HG02763 (cell line): ENCODE data around the gene NDRG4.
"Not testable (repeated sequence)": the region's sequence is repeated elsewhere in the genome, so short reads cannot be mapped to it uniquely, and the experiment has no call there.

Experiments used
- ATAC-seq: cut with Tn5 transposase; IDR thresholded peaks from one replicate; pipeline ENCODE4 v1.9.1; 2021; ENCODE audit warnings: mild to moderate bottlenecking, moderate library complexity; ENCODE audit not compliant: unreplicated experiment

The NDRG4 gene

GRCh38 chr16:58464916-58465731 is 34.8 kb upstream of the NDRG4 start:
- no peak for ATAC-seq

GRCh38 chr16:58465817-58466216 is 34.1 kb upstream of the NDRG4 start:
- no peak for ATAC-seq

- ATAC-seq, result no peak
Measured at GRCh38 chr16:58466396-58466795, 33.5 kb upstream of the NDRG4 start.

GRCh38 chr16:58467905-58468304 is 32.0 kb upstream of the NDRG4 start:
- no peak for ATAC-seq

- ATAC-seq, result no peak
Measured at GRCh38 chr16:58471209-58471975, 28.6 kb upstream of the NDRG4 start.

- ATAC-seq, result no peak
Measured at GRCh38 chr16:58472266-58472665, 27.7 kb upstream of the NDRG4 start.

- ATAC-seq, result no peak
Measured at GRCh38 chr16:58472827-58473226, 27.1 kb upstream of the NDRG4 start.

- ATAC-seq, result no peak
Measured at GRCh38 chr16:58474296-58474695, 25.6 kb upstream of the NDRG4 start.

GRCh38 chr16:58475091-58475619 is 24.8 kb upstream of the NDRG4 start:
- ATAC-seq, result no peak

GRCh38 chr16:58476791-58477190 is 23.2 kb upstream of the NDRG4 start:
- ATAC-seq, result no peak

GRCh38 chr16:58478427-58478826 is 21.5 kb upstream of the NDRG4 start:
- no peak for ATAC-seq

GRCh38 chr16:58481226-58481869 is 18.6 kb upstream of the NDRG4 start:
- no peak for ATAC-seq

GRCh38 chr16:58481931-58482330 is 18.0 kb upstream of the NDRG4 start:
- no peak for ATAC-seq

- no peak for ATAC-seq
Measured at GRCh38 chr16:58485184-58485887, 14.6 kb upstream of the NDRG4 start.

GRCh38 chr16:58487566-58488351 is 12.2 kb upstream of the NDRG4 start:
- ATAC-seq, result peak; percentile 74

GRCh38 chr16:58488531-58488930 is 11.4 kb upstream of the NDRG4 start:
- no peak for ATAC-seq

GRCh38 chr16:58490065-58490464 is 9.9 kb upstream of the NDRG4 start:
- no peak for ATAC-seq

GRCh38 chr16:58490539-58490938 is 9.4 kb upstream of the NDRG4 start:
- not testable (repeated sequence) for ATAC-seq

GRCh38 chr16:58492066-58492465 is 7.9 kb upstream of the NDRG4 start:
- no peak for ATAC-seq

GRCh38 chr16:58492735-58493134 is 7.2 kb upstream of the NDRG4 start:
- ATAC-seq, result no peak
